ENCODE results near the gene HCFC1. TPM values are rescaled to one million over a fixed set of nuclear protein-coding genes. Genes with fewer than 3 reads are reported as not detected.
"Not testable (repeated sequence)": the region's sequence is repeated elsewhere in the genome, so short reads cannot be mapped to it uniquely, and the experiment has no call there.

Gene HCFC1
- total RNA-seq, 1 donor from 2014 or later: 48.4 TPM

- ATAC-seq (peak; percentile 67 to 87), DNase-seq (peak; percentile 70)
- Histone ChIP-seq H3K4me3 (no peak overlapping the region), H3K36me3 (no peaks in the 10 kb centered on the region), H3K9me3 (no peaks in the 10 kb centered on the region), H3K27ac (peak overlapping the region; percentile 49), H3K4me1 (no peaks in the 10 kb centered on the region), H3K27me3 (ENCODE audit: low read depth) (no peaks in the 10 kb centered on the region)
- no peak for TF ChIP-seq CTCF (IDR thresholded peaks at IDR 0.05)
- intact Hi-C loops (cut with DNase I): no loop called here
Observed at GRCh38 chrX:154002215-154002719, 30.6 kb upstream of the HCFC1 start.

- no peak for TF ChIP-seq CTCF (IDR thresholded peaks at IDR 0.05)
- ATAC-seq (peak; percentile 74 to 83), DNase-seq (no peak)
- Histone ChIP-seq H3K36me3 (no peaks in the 10 kb centered on the region), H3K27me3 (ENCODE audit: low read depth) (no peaks in the 10 kb centered on the region), H3K4me3 (no peak overlapping the region), H3K4me1 (no peaks in the 10 kb centered on the region), H3K27ac (no peak overlapping the region), H3K9me3 (no peaks in the 10 kb centered on the region)
- intact Hi-C loops (cut with DNase I): no loop called here
Observed at GRCh38 chrX:154000051-154000450, 28.4 kb upstream of the HCFC1 start.

DNA sequence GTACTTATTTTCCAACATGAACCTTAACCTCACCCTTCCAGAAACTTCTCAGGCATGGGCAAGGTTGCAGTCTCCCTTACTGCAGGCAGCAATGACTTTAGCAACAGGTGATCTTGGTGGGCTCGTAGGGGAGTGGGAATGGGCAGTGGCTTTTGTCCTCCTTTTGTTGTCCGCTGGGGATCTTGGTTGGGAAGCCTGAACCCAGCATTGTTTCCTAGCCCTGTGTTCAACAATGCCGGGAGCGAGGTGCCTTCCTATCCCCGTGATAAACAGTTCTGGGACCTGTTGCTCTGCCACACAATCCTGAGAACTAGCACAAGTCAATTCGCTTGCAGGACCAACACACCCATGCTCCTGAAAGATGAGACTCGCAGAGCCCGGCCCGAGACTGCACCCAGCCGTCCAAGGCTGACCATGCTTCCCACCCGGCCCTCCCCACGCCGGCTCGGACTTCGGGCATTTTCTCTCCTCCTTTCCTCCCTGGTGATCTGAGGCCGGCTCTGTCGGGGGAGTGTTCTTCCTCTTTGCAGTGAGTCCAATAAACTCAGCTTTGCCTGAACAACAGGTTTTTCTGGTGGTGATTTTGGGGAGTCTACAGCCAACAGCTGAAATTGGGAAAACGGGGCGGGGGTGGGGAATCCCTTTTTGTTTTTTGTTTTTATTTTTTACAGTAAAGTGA lies 27.9 kb upstream of the HCFC1 start:
- TF ChIP-seq CTCF (IDR thresholded peaks at IDR 0.05): no peak
- intact Hi-C loops (cut with DNase I): no loop called here
- Histone ChIP-seq H3K4me3 (no peak overlapping the region), H3K4me1 (no peaks in the 10 kb centered on the region), H3K27me3 (ENCODE audit: low read depth) (no peaks in the 10 kb centered on the region), H3K9me3 (no peaks in the 10 kb centered on the region), H3K27ac (no peak overlapping the region), H3K36me3 (no peaks in the 10 kb centered on the region)
- DNase-seq (no peak), ATAC-seq (peak in 1 of 2 donors; percentile 36)

DNA sequence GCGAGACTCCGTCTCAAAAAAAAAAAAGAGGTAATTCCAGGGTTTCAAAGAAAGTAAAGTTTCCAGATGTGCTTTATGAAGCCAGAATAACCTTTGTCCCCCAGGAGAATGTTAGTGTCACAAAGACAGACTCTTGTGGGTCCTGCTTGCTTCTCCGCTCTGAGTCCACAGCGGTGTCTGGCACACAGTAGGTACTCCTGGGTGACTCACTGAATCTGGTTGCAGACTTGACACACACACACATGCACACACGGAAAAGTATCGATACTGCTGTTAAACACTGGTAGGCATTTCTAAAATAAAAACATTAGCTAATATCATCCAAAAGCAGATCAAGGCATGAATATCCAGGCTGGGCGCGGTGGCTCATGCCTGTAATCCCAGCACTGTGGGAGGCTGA lies 23.9 kb upstream of the HCFC1 start:
- Histone ChIP-seq H3K27ac (no peak overlapping the region), H3K4me1 (no peaks in the 10 kb centered on the region), H3K9me3 (no peaks in the 10 kb centered on the region), H3K4me3 (no peak overlapping the region), H3K36me3 (no peaks in the 10 kb centered on the region), H3K27me3 (ENCODE audit: low read depth) (no peaks in the 10 kb centered on the region)
- TF ChIP-seq CTCF (IDR thresholded peaks at IDR 0.05): no peak
- DNase-seq (no peak), ATAC-seq (no peak)
- intact Hi-C loops (cut with DNase I): no loop called here

- H3K4me1 ChIP-seq; H3K36me3 ChIP-seq; H3K4me3 ChIP-seq; DNase-seq; H3K27ac ChIP-seq; ATAC-seq; intact Hi-C loops (cut with DNase I); H3K9me3 ChIP-seq; H3K27me3 ChIP-seq (ENCODE audit: low read depth): not testable (repeated sequence)
Observed at GRCh38 chrX:153994398-153994797, 22.8 kb upstream of the HCFC1 start.

- no peak for ATAC-seq
- H3K9me3 ChIP-seq: no peaks in the 10 kb centered on the region
- H3K4me1 ChIP-seq: no peaks in the 10 kb centered on the region
- H3K36me3 ChIP-seq: no peaks in the 10 kb centered on the region
- intact Hi-C loops (cut with DNase I): no loop called here
- DNase-seq: no peak
- H3K4me3 ChIP-seq: no peak overlapping the region
- no peaks in the 10 kb centered on the region for H3K27me3 ChIP-seq (ENCODE audit: low read depth)
- TF ChIP-seq CTCF (IDR thresholded peaks at IDR 0.05): no peak
- no peak overlapping the region for H3K27ac ChIP-seq
Observed at GRCh38 chrX:153993978-153994377, 22.4 kb upstream of the HCFC1 start.

Data from lower lobe of right lung (tissue), 2 donors.